Stimulated activated CD8-positive, alpha-beta memory T cell treated with anti-CD3 and anti-CD28 coated beads, Interleukin-2, amount 100 ng/mL, for 48 hours (primary cell): ENCODE results near the gene CXCR4.
"Not testable (repeated sequence)": the region's sequence is repeated elsewhere in the genome, so short reads cannot be mapped to it uniquely, and the experiment has no call there.

Source experiments
- DNase-seq, 2 donors: peaks; one replicate each; pipeline ENCODE4 v3.0.0-alpha.2; 2020; ENCODE audit warnings: low read depth in 2 of 2

The CXCR4 gene

DNA sequence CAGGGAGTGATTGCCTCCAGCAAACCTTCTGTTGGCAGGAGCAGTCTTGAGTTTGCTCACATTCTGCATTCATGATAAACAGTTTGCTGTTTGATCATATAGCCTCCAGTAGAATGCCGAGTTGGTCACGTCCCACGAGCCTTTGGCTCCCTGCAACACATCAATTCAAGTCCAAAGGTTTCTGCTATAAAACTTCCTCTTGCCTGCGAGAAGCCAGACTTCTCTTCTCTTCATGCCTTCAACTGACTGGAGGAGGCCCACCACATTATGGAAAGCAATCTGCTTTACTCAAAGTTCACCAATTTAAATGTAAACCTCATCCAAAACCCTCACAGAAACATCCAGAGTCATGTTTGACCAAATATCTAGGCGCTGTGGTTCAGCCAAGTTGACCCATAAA lies 40.8 kb downstream of the CXCR4 start:
- DNase-seq: no peak

DNA sequence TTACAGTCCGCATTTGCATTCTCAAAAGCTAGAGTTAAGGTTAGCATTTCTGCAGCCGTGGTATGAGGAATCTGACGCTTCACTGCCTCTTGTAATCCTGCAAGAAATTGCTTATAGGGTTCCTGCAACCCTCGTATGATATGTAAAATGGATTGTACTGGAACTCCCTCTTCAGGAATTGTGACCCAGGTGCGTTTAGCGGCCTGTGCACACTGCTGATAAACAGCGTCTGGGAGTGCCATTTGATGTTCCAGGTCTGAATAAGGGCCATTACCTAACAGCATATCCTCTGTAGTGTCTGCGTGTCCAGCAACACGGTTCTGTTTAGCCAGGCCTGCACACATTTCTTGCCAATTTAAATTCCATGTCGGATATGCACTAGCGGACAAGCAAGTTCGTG lies 42.5 kb downstream of the CXCR4 start:
- DNase-seq: no peak

DNA sequence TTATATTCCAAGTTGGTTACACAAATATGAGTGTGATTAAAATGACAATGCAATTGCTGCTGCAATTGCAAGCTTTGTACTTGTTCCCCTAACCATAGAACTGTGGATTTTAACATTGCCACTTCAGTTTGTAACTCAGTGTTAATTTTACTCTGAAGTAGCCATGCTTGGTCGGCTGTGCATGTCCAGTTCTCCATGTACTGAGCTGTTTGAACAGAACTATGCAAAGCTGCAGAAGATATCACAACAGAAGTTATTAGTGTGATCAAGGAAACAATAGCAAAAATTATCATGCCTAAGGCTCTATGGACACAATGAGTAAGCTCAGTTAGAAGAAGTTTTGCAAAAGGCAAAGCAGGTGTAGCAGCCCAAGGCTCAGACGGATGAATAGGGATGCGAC lies 45.3 kb downstream of the CXCR4 start:
- no peak for DNase-seq

DNA sequence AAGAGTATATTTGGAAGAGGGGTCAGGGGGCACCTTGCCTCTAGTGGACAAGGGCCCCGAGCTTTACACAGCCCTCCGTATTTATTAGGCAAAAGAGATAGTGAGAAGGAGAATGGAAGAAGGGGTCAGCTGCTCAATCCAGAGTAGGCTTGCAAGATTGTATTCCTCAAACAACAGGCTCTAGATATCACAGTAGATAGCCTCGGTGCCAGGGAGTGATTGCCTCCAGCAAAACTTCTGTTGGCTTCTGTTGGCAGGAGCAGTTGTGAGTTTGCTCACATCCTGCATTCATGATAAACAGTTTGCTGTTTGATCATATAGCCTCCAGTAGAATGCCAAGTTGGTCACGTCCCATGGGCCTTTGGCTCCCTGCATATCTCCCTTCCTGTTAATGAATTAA lies 46.1 kb downstream of the CXCR4 start:
- DNase-seq: not testable (repeated sequence)

DNA sequence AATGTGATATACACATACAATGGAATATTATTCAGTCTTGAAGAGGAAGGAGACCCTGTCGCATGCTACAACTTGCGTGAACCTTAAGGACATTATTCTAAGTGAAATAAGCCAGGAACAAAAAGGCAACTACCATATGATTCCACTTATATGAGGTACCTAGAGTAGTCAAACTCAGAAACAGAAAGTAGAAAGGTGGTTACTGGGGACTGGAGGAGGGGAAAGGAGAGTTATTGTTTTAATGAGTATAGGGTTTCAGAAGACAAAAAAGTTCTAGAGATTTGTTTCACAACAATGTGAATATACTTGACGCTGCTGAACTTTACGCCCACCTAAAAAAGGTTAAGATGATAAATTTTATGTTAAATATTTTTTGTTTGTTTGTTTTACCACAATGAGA lies 47.0 kb downstream of the CXCR4 start:
- no peak for DNase-seq

DNA sequence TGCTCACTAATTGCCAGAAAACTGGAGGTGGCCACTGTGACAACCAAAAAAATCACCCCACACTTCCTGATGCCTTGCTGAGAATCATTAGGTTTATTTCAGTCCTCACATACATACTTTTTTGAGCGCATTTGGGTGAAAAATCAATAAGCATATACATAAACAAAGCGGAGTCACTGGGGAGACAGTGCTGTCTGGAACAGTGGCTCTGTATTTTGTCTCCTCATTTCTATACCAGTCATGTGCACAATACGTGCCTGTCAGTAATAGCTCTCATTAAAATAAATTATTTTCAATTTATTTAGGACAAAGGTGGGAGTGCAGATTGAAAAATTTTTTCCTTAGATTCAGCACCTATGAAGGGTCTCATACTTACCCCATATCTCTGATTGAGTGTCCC lies 48.2 kb downstream of the CXCR4 start:
- no peak for DNase-seq

DNA sequence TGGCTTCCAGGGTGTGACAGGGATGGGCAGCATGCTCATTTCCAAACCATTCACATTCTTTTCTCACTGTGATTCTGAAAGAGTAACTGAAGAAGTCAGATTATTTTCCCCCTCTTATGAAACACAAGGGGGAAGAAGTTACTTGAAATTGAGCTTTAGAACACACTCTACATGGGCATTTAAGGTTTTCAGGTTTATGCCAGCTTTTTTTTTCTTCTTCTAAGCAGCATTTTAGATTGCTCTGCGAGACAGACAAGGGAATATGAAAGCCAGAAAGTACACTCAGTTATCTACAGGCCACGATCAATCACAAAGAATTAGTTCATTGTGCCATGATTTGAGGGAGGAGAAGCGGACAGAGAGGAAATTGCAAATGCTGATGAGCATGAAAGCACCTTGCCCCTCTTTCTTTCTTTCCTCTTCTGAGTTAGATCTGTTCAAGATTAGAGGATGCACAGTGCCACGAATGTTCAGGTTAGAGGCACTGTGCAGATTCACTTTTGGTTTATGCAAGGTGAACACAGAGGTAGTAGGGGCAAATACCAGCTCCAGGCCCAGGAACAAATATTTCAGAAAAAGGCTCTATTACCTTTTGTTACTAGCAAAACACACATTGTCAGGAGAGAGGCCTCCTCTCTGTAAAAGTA lies 49.2 kb downstream of the CXCR4 start:
- no peak for DNase-seq

DNA sequence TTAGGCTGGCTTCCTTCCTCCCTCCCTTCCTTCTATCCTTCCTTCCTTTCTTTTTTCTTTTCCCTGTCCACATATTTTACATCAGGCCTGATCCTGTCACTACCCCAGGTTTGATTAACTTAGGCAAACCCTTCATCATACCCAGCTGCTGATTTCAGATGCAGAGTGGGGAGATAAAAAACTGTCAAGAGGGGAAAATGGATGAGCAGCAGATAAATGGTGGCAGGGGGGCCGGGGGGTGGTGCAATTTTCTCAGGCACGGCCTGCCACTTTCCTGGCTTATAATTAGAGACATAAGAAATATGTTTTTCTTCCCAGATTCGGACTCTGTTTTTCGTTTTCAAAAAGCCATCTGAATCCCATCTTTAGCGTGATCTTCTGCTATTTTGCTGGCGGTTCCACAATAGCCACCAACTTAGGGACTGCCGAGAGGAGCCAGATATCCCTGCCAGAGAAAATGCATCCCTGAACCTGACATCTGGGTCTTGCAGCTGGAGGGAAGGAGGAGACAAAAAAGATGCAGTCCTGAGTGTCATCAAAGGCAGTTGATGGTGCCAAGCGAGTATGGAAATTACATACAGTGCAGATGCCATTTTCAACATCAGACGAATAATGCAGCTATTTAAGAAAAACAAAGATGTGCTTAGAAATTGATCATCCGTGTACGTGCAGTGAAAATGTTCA lies 49.9 kb downstream of the CXCR4 start:
- DNase-seq: no peak

DNA sequence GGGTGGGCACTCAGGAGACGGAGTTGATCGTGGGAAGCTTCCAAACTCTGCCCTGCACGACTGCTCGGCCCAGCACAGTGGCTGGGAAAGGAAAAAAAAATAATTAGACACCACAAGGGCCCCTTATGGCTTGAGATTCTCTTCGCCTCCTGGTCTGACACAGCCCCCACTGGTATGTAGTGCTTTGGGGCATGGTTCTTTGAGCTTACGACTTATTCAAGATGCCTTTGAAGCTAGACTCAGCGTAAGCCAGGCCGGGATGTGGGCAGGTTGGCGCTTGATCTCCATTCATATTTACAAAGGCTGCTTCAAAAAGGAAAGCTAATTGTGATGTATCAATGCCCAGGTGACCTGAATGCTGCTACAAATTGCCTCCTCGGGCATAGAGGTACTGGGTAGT lies 50.5 kb downstream of the CXCR4 start:
- no peak for DNase-seq

DNA sequence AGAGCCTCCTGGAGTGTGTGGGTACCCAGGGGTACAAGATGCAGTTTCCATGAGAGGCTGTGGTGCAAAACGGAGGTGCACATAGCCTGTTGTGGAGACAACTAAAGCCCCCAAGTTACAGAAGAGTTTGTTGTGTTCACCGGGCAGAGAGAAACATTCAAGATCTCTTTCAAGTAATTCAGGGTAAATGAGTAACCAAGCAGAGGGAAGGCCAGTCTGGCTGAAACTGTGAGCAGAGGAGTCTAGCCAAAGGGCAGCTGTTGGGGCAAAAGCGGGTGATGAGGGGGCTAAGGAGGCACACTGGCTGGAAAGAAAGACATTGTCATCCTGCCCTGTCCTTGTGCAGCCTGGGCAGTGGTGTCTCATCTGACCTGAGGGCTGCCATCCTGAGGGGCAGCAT lies 52.0 kb downstream of the CXCR4 start:
- DNase-seq: no peak

DNA sequence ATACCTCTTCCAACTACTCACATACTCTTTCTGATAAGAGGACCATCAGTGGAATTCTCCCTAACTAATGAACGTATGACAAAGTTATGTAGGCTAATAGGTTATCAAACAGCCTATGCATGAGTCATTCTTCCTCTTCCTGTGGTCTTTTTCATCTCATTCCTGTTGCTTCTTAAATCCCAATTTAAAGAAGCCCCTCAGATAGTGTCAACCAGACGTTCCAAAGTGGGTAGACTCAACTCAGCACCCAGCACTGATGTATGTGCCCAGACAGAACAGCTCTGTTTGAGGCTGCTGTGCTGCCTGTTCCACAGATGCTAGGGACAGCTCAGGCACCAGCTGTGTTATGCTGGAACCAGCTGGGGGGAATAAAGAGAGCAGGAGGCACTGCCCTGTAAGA lies 52.6 kb downstream of the CXCR4 start:
- no peak for DNase-seq
